HCT116 (cell line): ENCODE measurements around the gene FAM171A1.

Source experiments
- CEBPB ChIP-seq: IDR thresholded peaks from 2 replicates; pipeline ENCODE4 v1.6.1; 2012; ENCODE audit warnings: low read depth
- EGR1 ChIP-seq: IDR thresholded peaks from 2 replicates; pipeline ENCODE4 v1.6.1; 2012; ENCODE audit warnings: low read depth
- JUND ChIP-seq: IDR thresholded peaks from 2 replicates; pipeline ENCODE4 v1.6.1; 2012
- POLR2A ChIP-seq: IDR thresholded peaks from 2 replicates; pipeline ENCODE4 v1.7.0; 2011; ENCODE audit warnings: borderline replicate concordance; ENCODE audit not compliant: insufficient read depth, insufficient read length; ENCODE audit errors: extremely low read depth
- POLR2AphosphoS5 ChIP-seq: IDR thresholded peaks from 2 replicates; pipeline ENCODE4 v1.6.1; 2011; ENCODE audit warnings: mild to moderate bottlenecking, low read depth, low read length, moderate library complexity
- SIN3A ChIP-seq: IDR thresholded peaks from 2 replicates; pipeline ENCODE4 v1.6.1; 2012; ENCODE audit warnings: low read depth
- TCF7L2 ChIP-seq: IDR thresholded peaks from 2 replicates; pipeline ENCODE4 v1.7.0; 2011; ENCODE audit warnings: borderline replicate concordance, inconsistent platforms; ENCODE audit not compliant: insufficient read depth, insufficient read length; ENCODE audit errors: extremely low read depth
- TF ChIP-seq, protein P1 (sequence below), 3 experiments: fragments of 200-600 bp in 1 of 3; sonication (generic) in 1 of 3; IDR thresholded peaks in 2 of 3; conservative IDR thresholded peaks in 1 of 3; 2 replicates each; pipeline ENCODE4 v1.5.1; 2012 to 2017; ENCODE audit warnings: low read depth in 2 of 3, low read length in 2 of 3, antibody characterized with exemption in 1 of 3, borderline replicate concordance in 1 of 3, control low read depth in 1 of 3, mild to moderate bottlenecking in 1 of 3, mixed read lengths in 1 of 3, mixed run types in 1 of 3, moderate library complexity in 1 of 3; ENCODE audit not compliant: insufficient read depth in 1 of 3
- TF ChIP-seq, protein P2 (sequence below): IDR thresholded peaks from 2 replicates; pipeline ENCODE4 v1.6.1; 2012
- TF ChIP-seq, protein P3 (sequence below): IDR thresholded peaks from 2 replicates; pipeline ENCODE4 v1.6.1; 2012; ENCODE audit warnings: low read depth

DNA sequence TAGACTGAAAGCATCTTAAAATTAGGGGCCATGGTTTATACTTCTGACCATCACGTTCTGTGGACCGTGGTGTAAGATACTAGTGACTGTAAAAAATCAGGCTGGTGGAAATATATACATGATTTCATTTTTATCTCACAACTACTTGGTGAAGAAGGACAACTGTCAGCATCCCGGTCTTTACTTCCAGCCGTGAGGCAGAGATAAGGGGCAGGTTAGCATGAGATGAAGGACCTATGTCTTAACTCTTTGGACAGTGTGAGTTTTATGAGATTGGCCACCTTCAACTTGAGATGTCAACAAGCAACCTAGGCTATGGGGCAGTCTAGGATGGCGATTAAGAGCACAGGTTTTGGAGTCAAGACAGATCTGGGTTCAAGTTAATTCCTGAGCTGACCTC, 37.5 kb upstream of the FAM171A1 start:
- TF ChIP-seq POLR2AphosphoS5 (no peak), TCF7L2 (no peak), CEBPB (no peak), POLR2A (no peak), JUND (no peak), EGR1 (no peak), SIN3A (no peak)
- TF ChIP-seq, protein P1, sequence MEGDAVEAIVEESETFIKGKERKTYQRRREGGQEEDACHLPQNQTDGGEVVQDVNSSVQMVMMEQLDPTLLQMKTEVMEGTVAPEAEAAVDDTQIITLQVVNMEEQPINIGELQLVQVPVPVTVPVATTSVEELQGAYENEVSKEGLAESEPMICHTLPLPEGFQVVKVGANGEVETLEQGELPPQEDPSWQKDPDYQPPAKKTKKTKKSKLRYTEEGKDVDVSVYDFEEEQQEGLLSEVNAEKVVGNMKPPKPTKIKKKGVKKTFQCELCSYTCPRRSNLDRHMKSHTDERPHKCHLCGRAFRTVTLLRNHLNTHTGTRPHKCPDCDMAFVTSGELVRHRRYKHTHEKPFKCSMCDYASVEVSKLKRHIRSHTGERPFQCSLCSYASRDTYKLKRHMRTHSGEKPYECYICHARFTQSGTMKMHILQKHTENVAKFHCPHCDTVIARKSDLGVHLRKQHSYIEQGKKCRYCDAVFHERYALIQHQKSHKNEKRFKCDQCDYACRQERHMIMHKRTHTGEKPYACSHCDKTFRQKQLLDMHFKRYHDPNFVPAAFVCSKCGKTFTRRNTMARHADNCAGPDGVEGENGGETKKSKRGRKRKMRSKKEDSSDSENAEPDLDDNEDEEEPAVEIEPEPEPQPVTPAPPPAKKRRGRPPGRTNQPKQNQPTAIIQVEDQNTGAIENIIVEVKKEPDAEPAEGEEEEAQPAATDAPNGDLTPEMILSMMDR (IDR thresholded peaks at IDR 0.05 in 2 of 3, conservative IDR thresholded peaks at IDR 0.05 in 1 of 3; ENCODE audit: borderline replicate concordance in 1 of 3, insufficient read depth in 1 of 3, low read depth in 2 of 3, low read length in 2 of 3) = no peak
- TF ChIP-seq, protein P2, sequence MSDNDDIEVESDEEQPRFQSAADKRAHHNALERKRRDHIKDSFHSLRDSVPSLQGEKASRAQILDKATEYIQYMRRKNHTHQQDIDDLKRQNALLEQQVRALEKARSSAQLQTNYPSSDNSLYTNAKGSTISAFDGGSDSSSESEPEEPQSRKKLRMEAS = no peak
- TF ChIP-seq, protein P3, sequence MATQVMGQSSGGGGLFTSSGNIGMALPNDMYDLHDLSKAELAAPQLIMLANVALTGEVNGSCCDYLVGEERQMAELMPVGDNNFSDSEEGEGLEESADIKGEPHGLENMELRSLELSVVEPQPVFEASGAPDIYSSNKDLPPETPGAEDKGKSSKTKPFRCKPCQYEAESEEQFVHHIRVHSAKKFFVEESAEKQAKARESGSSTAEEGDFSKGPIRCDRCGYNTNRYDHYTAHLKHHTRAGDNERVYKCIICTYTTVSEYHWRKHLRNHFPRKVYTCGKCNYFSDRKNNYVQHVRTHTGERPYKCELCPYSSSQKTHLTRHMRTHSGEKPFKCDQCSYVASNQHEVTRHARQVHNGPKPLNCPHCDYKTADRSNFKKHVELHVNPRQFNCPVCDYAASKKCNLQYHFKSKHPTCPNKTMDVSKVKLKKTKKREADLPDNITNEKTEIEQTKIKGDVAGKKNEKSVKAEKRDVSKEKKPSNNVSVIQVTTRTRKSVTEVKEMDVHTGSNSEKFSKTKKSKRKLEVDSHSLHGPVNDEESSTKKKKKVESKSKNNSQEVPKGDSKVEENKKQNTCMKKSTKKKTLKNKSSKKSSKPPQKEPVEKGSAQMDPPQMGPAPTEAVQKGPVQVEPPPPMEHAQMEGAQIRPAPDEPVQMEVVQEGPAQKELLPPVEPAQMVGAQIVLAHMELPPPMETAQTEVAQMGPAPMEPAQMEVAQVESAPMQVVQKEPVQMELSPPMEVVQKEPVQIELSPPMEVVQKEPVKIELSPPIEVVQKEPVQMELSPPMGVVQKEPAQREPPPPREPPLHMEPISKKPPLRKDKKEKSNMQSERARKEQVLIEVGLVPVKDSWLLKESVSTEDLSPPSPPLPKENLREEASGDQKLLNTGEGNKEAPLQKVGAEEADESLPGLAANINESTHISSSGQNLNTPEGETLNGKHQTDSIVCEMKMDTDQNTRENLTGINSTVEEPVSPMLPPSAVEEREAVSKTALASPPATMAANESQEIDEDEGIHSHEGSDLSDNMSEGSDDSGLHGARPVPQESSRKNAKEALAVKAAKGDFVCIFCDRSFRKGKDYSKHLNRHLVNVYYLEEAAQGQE = no peak
